ENCODE measurements around the gene BCR.

The BCR gene

GRCh38 chr22:23268139-23268712, 87.9 kb downstream of the BCR start:
- DNase-seq (ENCODE audit: low read depth): no peak

GRCh38 chr22:23268877-23269276, 88.6 kb downstream of the BCR start:
- TF ChIP-seq, protein P1, sequence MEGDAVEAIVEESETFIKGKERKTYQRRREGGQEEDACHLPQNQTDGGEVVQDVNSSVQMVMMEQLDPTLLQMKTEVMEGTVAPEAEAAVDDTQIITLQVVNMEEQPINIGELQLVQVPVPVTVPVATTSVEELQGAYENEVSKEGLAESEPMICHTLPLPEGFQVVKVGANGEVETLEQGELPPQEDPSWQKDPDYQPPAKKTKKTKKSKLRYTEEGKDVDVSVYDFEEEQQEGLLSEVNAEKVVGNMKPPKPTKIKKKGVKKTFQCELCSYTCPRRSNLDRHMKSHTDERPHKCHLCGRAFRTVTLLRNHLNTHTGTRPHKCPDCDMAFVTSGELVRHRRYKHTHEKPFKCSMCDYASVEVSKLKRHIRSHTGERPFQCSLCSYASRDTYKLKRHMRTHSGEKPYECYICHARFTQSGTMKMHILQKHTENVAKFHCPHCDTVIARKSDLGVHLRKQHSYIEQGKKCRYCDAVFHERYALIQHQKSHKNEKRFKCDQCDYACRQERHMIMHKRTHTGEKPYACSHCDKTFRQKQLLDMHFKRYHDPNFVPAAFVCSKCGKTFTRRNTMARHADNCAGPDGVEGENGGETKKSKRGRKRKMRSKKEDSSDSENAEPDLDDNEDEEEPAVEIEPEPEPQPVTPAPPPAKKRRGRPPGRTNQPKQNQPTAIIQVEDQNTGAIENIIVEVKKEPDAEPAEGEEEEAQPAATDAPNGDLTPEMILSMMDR (IDR thresholded peaks at IDR 0.05; ENCODE audit: control insufficient read depth, extremely low read depth, insufficient read depth): no peak
- no peak overlapping the region for H3K4me3 ChIP-seq (ENCODE audit: low read depth, low read length)
- no peak for DNase-seq (ENCODE audit: low read depth)

More at GRCh38 chr22:23268139-23268712, 87.9 kb downstream of the BCR start:
- H3K4me3 ChIP-seq (ENCODE audit: low read depth, low read length): no peak overlapping the region
- TF ChIP-seq, protein P1 (IDR thresholded peaks at IDR 0.05; ENCODE audit: control insufficient read depth, extremely low read depth, insufficient read depth): no peak

DNA sequence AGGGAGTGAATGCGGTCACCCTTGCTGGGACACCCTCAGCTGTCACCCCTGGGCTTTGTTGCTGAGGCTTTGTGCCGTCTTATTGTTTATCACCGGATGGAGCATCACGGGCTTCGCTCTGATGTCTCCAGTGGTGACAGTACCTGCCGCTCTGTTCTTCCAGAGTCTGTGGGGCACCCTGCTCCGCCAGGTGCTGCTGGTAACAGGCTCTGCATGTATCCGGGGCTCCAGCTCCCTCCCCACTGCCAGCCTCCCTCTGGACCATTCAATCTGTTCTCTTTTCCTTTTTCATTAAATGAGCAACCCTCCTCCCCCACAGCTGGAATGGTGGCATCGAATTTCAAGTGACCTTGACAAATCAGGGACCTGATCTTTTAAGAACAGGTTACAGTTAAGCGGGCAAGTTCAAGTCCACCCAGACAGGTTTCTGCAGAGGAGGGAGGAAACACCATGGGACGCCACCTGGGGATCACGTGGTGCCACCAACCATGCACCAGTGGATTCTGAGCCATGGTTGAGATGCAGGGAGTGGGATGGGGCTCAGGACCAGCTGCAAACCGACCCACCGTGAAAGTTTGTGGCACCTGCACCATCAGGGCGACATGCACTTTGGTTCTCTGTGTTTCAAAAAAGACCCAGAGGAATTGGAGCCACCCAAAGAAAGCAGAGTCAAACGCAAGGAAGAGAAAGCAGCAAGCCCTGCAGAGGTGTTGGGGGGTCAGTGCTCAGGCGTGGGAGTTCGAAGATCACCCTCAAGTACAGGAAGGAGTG, 89.3 kb downstream of the BCR start:
- H3K4me3 ChIP-seq (ENCODE audit: low read depth, low read length): no peak overlapping the region
- TF ChIP-seq, protein P1 (IDR thresholded peaks at IDR 0.05; ENCODE audit: control insufficient read depth, extremely low read depth, insufficient read depth): no peak
- no peak for DNase-seq (ENCODE audit: low read depth)

GRCh38 chr22:23270212-23270733, 90.0 kb downstream of the BCR start:
- H3K4me3 ChIP-seq (ENCODE audit: low read depth, low read length): no peak overlapping the region
- TF ChIP-seq, protein P1 (IDR thresholded peaks at IDR 0.05; ENCODE audit: control insufficient read depth, extremely low read depth, insufficient read depth): no peak
- no peak for DNase-seq (ENCODE audit: low read depth)

DNA sequence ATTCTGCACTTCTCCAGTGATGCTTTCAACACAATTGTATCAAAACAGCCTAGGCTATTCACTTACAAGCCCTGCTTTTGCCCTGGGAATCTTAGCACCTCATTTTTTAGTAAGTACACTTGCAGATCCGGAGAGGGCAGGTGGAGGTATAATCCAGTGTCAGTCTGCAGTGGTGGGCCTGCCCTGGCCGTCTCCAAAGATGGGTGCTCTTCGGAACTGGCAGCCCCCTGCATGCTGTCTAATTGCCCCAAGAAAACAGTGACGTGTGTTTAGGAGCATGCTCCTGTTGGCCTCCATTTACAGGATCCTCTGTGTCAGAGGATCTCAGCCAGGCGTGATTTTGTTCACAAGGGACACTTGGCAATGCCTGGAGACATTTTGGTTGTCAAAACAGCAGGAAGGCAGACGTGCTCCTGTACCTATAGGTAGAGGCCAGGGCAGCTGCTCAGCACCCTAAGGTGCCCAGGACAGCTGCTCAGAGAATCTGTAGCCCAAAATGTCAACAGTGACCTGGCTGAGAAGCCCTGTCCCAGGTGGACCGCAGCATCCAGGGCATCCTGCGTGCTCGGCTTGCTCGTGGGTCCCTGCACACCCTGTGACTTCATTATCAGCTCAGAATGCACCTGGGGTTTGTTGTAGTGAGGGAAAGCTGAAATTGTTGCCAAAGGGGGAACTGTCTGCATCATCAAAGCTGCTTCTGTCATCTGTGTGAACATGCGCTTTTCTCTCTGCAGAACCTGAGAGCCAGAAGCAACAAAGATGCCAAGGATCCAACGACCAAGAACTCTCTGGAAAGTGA, 90.7 kb downstream of the BCR start:
- TF ChIP-seq, protein P1 (IDR thresholded peaks at IDR 0.05; ENCODE audit: control insufficient read depth, extremely low read depth, insufficient read depth): no peak
- no peak for DNase-seq (ENCODE audit: low read depth)
- H3K4me3 ChIP-seq (ENCODE audit: low read depth, low read length): no peak overlapping the region

DNA sequence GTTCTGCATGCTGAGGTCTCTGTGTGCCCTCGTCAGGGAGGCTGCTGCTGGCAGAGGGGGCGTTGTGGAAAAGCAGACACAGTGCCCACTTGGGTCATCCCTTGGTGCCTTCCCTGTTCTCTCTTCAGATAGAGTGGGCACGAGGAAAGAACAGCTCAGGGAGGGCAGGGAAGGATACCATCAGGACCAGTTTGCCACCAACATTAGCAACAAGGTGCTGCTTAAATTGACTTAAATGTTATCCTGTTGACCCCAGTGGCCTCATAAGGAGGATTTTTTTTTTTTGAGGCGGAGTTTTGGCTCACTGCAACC, 91.2 kb downstream of the BCR start:
- H3K4me3 ChIP-seq (ENCODE audit: low read depth, low read length): no peak overlapping the region
- no peak for DNase-seq (ENCODE audit: low read depth)
- TF ChIP-seq, protein P1 (IDR thresholded peaks at IDR 0.05; ENCODE audit: control insufficient read depth, extremely low read depth, insufficient read depth): no peak

Measured in LNCaP clone FGC (cell line).